Inferior parietal cortex (tissue), 1 donor: ENCODE data around the gene GPR151.
A peak's percentile ranks its signal among the peaks of the same experiment; 100 is the strongest.

Source experiments
- DNase-seq: peaks from one replicate; pipeline ENCODE4 v3.0.0-alpha.2; 2016; ENCODE audit errors: extremely low spot score

Gene GPR151

GRCh38 chr5:146520731-146521130 lies 4.7 kb upstream of the GPR151 start:
- no peak for DNase-seq

DNA sequence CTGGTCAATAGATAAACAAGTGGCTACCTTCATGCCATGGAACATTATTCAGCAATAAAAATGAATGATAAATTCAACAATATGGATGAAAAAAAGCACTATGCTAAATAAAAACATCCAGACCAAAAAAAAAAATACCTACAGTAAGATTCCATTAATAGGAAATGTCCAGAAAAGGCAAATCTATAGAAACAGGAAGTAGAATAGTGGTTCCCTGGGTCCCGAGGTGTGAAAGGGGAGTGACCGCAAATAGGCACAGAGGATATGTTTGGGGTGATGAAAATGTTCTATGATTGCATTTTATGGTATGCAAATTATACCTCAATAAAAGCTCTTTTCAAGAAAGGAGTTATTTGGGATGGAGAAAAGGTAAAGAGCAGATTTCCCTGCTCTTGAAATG lies 3.6 kb upstream of the GPR151 start:
- DNase-seq, result no peak

- DNase-seq, result peak; percentile 53
These were observed 378 bp downstream of the GPR151 start for GRCh38 chr5:146515473-146516150.

DNA sequence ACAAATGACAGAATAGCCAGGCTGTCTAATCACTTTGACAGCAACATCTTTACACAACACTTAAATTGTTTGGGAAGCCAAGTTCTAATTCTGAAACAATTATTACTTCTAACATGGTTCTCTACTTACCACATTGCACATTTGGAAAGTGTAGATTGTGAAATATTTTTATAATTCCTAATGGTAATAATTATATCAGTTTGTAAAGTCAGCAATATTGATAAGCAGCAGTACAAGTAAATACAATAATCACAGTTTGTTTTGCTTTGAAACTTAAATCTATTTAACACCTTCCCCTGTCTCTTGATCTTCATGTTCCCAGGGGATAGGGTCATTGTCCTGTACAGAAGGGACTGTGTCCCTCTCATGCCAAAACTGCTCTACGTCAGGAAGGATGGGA lies 1.4 kb downstream of the GPR151 start:
- DNase-seq, result no peak

DNA sequence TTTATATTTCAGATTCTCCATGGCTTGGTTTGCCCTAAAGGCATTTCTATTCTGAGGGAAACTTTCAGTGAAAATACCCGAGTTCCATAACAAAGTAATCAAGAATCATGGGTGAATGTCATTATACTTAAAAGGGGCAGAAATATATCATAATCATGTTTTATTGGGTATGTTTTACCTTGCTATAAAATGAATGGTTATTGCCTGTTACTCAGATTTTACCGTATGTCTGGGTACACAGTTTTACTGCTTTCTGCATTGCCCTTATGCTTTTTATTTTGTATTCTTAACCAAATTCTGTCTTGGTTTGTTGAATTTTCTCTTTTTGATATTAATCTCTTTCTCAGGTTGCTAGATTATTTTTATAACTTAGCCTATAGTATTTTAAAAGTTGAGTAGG lies 2.5 kb downstream of the GPR151 start:
- no peak for DNase-seq

GRCh38 chr5:146510559-146511125 lies 5.3 kb downstream of the GPR151 start:
- no peak for DNase-seq

DNA sequence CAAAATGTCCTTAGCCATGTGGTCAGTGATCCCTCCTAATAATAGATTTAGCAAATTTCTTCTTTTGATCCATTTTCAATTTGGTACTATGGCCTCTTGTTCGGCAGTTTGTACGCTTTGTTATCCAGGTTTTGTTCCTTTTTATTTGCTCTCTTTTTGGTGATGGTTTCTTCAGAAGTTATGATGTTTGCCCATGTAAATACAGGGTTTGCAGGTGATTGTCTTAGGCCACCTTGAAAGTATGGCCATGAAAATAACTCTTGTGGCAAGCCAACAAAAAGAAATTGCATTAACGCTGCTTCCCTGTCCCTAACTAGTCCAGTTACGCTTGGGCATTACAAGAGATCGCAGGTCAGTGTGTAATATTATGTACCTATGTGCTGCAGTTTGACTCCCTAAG lies 8.6 kb downstream of the GPR151 start:
- DNase-seq, result no peak

- DNase-seq, result no peak
These were observed 16.3 kb downstream of the GPR151 start for GRCh38 chr5:146499680-146500079.

GRCh38 chr5:146494656-146495055 lies 21.3 kb downstream of the GPR151 start:
- DNase-seq, result no peak

DNA sequence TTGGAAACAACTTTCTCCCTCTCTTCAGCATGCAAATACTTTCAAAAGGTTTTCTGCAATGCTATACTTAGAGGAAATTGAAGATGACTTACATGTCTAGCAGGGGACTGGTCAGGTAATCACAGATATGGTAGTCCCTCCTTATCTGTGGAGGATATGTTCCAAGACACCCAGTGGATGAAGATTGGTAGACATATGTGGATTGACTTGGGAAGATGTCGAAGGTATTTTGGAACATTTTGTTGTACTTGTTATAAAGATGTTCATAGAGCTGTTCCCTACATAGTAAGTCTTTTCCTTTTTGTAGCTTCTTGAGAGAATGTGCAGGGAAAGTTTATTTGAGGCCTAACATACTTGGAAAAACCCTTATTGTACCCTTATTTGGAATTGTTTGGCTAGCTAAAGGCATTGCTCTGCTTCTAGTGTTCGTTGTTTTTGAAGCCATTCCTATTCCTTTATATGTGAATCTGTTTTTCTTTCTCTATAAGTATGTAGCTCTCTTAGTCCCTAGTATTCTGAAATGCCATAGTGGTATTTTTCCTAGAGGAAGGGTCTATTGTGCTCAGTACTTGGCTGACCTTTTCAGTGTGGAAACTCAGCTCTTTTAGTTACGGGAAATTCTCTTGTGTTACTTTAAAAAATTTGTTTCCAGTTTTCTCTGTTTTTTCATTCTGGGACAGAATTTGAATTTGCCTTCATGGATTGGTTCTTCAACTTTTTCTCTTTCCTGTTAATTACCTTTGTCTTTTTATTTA lies 25.7 kb downstream of the GPR151 start:
- DNase-seq, result no peak

- no peak for DNase-seq
These were observed 31.1 kb downstream of the GPR151 start for GRCh38 chr5:146484714-146485391.

- DNase-seq, result no peak
These were observed 33.2 kb downstream of the GPR151 start for GRCh38 chr5:146482775-146483174.

GRCh38 chr5:146475906-146476305 lies 40.1 kb downstream of the GPR151 start:
- no peak for DNase-seq

DNA sequence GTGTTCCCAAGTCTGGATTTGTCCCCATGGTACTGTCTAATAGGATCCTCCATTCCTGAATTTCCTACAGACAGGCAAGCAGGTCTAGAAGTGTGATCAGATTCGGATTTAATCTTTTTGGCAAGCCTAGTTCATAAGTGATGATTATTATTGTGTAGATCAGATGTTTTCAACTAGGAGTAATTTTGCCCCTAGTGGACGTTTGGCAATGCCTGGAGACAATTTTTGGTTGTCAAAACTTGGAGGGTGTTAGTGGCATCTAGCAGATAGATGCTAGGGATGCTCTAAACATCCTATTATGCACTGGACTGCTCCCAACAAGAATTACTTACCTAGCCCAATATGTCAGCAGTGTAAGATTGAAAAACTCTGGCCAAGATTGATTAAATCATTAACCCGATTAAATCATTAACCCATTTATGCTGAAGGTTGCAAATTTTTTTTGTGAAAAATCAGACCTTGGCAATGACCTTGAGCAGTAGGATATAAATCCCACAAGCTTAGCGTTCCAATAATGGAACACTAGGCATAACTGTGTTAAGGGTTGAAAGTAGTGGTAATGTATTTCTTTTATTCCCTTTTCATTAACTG lies 40.7 kb downstream of the GPR151 start:
- DNase-seq, result no peak

DNA sequence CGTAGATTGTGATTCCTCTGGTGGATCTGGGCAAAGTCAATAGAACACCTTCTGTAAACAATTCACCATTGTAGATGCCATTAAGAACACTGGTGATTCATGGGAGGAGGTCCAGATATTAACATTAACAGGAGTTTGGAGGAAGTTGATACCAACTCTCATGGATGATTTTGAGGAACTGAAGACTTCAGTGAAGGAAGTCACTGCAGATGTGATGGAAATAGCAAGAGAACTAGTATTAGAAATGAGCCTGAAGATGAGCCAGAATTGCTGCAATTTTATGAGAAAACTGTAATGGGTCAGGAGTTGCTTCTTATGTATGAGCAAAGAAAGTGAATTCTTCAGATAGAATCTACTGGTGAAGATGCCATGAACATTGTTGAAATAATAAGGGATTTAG lies 41.9 kb downstream of the GPR151 start:
- DNase-seq, result no peak

GRCh38 chr5:146467760-146468159 lies 48.2 kb downstream of the GPR151 start:
- no peak for DNase-seq

DNA sequence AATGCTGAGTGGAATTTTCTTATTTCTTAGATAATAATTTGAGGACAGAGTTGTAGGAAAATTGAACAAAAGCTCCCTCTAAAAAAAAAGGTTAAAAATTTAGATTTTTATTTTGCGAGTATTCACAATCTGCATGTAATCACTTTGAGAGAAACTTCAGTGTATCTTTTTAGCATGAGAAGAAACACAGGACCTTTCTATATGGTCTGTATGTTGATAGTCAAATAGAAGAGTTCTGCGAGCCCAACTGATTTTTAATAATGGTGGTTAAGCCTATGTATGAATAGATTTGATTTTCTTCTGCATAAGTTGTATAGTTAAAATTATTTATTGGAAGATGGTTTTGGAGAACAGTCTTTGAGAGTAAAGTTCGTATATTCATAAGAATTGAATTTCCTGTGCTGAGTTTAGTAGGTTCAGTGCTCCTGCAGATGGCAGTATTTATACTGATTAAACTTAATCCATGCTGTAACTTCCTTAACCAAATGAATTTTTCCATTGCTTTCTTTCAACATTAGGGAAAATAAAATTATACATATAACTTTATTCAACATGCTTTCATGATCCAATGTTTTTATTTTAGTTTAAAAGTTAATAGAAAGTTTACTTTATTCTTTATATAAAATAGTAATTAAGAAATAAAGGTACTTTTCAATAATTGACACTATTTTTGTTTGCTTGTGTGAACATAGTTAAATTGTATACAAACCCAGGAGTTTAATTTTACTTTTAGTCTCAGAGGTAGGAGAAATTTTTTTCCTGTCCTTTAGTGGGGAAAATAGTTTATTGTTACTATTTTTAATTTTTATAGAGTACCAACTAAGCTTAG lies 49.3 kb downstream of the GPR151 start:
- peak; percentile 31 for DNase-seq

GRCh38 chr5:146463446-146463845 lies 52.5 kb downstream of the GPR151 start:
- no peak for DNase-seq
